Duodenal mucosa (tissue), 2 donors: ENCODE measurements around the gene PXN.
A peak's percentile ranks its signal among the peaks of the same experiment; 100 is the strongest.

Source experiments
- H3K27ac ChIP-seq: one replicate; pipeline ENCODE4 v1.7.0; 2013; ENCODE audit warnings: low read depth, low read length
- H3K27me3 ChIP-seq, 2 donors: one replicate each; pipeline ENCODE4 v1.7.0; 2013; ENCODE audit warnings: low read length in 2 of 2, control low read depth in 1 of 2; ENCODE audit not compliant: insufficient read depth in 2 of 2, control insufficient read depth in 1 of 2
- H3K36me3 ChIP-seq, 2 donors: one replicate each; pipeline ENCODE4 v1.7.0; 2013; ENCODE audit warnings: low read length in 2 of 2, control low read depth in 1 of 2; ENCODE audit not compliant: insufficient read depth in 2 of 2, control insufficient read depth in 1 of 2
- H3K4me1 ChIP-seq, 2 donors: one replicate each; pipeline ENCODE4 v1.7.0; 2013; ENCODE audit warnings: low read length in 2 of 2, control low read depth in 1 of 2; ENCODE audit not compliant: insufficient read depth in 2 of 2, control insufficient read depth in 1 of 2
- H3K4me3 ChIP-seq, 2 donors: one replicate each; pipeline ENCODE4 v1.7.0; 2013; ENCODE audit warnings: low read length in 2 of 2, low read depth in 1 of 2
- H3K9ac ChIP-seq, 2 donors: one replicate each; pipeline ENCODE4 v1.7.0; 2013; ENCODE audit warnings: low read length in 2 of 2, low read depth in 1 of 2
- H3K9me3 ChIP-seq, 2 donors: one replicate each; pipeline ENCODE4 v1.7.0; 2013; ENCODE audit warnings: low read length in 2 of 2, control low read depth in 1 of 2; ENCODE audit not compliant: control insufficient read depth in 1 of 2

Gene PXN

GRCh38 chr12:120283318-120283717, 17.8 kb upstream of the PXN start:
- no peak overlapping the region for H3K9ac ChIP-seq
- H3K27me3 ChIP-seq: no peaks in the 10 kb centered on the region
- H3K9me3 ChIP-seq: no peaks in the 10 kb centered on the region
- H3K4me1 ChIP-seq: no peaks in the 10 kb centered on the region
- no peak overlapping the region for H3K27ac ChIP-seq
- H3K4me3 ChIP-seq: no peak overlapping the region
- H3K36me3 ChIP-seq: no peaks in the 10 kb centered on the region

GRCh38 chr12:120278137-120279069, 12.9 kb upstream of the PXN start:
- H3K27ac ChIP-seq: no peak overlapping the region
- no peaks in the 10 kb centered on the region for H3K27me3 ChIP-seq
- H3K36me3 ChIP-seq: no peaks in the 10 kb centered on the region
- no peak overlapping the region for H3K9ac ChIP-seq
- H3K4me1 ChIP-seq: no peaks in the 10 kb centered on the region
- no peaks in the 10 kb centered on the region for H3K9me3 ChIP-seq
- no peak overlapping the region for H3K4me3 ChIP-seq

GRCh38 chr12:120276734-120277133, 11.2 kb upstream of the PXN start:
- H3K27ac ChIP-seq: no peak overlapping the region
- H3K4me3 ChIP-seq: no peak overlapping the region
- no peaks in the 10 kb centered on the region for H3K27me3 ChIP-seq
- no peaks in the 10 kb centered on the region for H3K4me1 ChIP-seq
- no peaks in the 10 kb centered on the region for H3K9me3 ChIP-seq
- no peaks in the 10 kb centered on the region for H3K36me3 ChIP-seq
- no peak overlapping the region for H3K9ac ChIP-seq

- no peaks in the 10 kb centered on the region for H3K27me3 ChIP-seq
- H3K4me3 ChIP-seq: peak overlapping the region in 1 of 2 donors; percentile 16
- peaks cover 32 to 36% of the 10 kb centered on the region in 2 donors for H3K4me1 ChIP-seq
- H3K36me3 ChIP-seq: no peaks in the 10 kb centered on the region
- H3K9me3 ChIP-seq: no peaks in the 10 kb centered on the region
- no peak overlapping the region for H3K27ac ChIP-seq
- H3K9ac ChIP-seq: peak overlapping the region in 1 of 2 donors; percentile 8
Observed at GRCh38 chr12:120267736-120268135, 2.2 kb upstream of the PXN start.

GRCh38 chr12:120266180-120266870, 795 bp upstream of the PXN start:
- no peak overlapping the region for H3K27ac ChIP-seq
- no peaks in the 10 kb centered on the region for H3K36me3 ChIP-seq
- peak overlapping the region in 1 of 2 donors; percentile 38 for H3K9ac ChIP-seq
- peaks cover 45 to 50% of the 10 kb centered on the region in 2 donors for H3K4me1 ChIP-seq
- peak overlapping the region in 1 of 2 donors; percentile 53 for H3K4me3 ChIP-seq
- H3K27me3 ChIP-seq: no peaks in the 10 kb centered on the region
- no peaks in the 10 kb centered on the region for H3K9me3 ChIP-seq

GRCh38 chr12:120264904-120265472, 542 bp downstream of the PXN start:
- Histone ChIP-seq H3K27ac (peak overlapping the region; percentile 64), H3K9ac (peak overlapping the region; percentile 27 to 72), H3K4me3 (peak overlapping the region; percentile 79 to 81), H3K9me3 (no peaks in the 10 kb centered on the region), H3K4me1 (peaks cover 45 to 51% of the 10 kb centered on the region in 2 donors), H3K36me3 (no peaks in the 10 kb centered on the region), H3K27me3 (no peaks in the 10 kb centered on the region)

- H3K9ac ChIP-seq: peak overlapping the region; percentile 27 to 72
- no peaks in the 10 kb centered on the region for H3K9me3 ChIP-seq
- H3K4me3 ChIP-seq: peak overlapping the region; percentile 79 to 81
- H3K27me3 ChIP-seq: no peaks in the 10 kb centered on the region
- peak overlapping the region; percentile 64 for H3K27ac ChIP-seq
- no peaks in the 10 kb centered on the region for H3K36me3 ChIP-seq
- H3K4me1 ChIP-seq: peaks cover 45 to 51% of the 10 kb centered on the region in 2 donors
Observed at GRCh38 chr12:120264086-120264903, 1.2 kb downstream of the PXN start.

- Histone ChIP-seq H3K36me3 (no peaks in the 10 kb centered on the region), H3K9ac (peak overlapping the region; percentile 27 to 72), H3K9me3 (no peaks in the 10 kb centered on the region), H3K4me3 (peak overlapping the region; percentile 79 to 81), H3K4me1 (peaks cover 45 to 50% of the 10 kb centered on the region in 2 donors), H3K27me3 (no peaks in the 10 kb centered on the region), H3K27ac (peak overlapping the region; percentile 64)
Observed at GRCh38 chr12:120263748-120264085, 1.8 kb downstream of the PXN start.

- Histone ChIP-seq H3K9me3 (no peaks in the 10 kb centered on the region), H3K4me3 (peak overlapping the region; percentile 79 to 81), H3K27me3 (no peaks in the 10 kb centered on the region), H3K9ac (peak overlapping the region; percentile 27 to 72), H3K4me1 (peaks cover 45 to 47% of the 10 kb centered on the region in 2 donors), H3K27ac (peak overlapping the region; percentile 58), H3K36me3 (no peaks in the 10 kb centered on the region)
Observed at GRCh38 chr12:120262852-120263747, 2.4 kb downstream of the PXN start.
